Measurements from ENCODE around the gene TDRD6.
A peak's percentile ranks its signal among the peaks of the same experiment; 100 is the strongest.

The TDRD6 gene

GRCh38 chr6:46720401-46720800 lies 32.7 kb downstream of the TDRD6 start:
- H3K36me3 ChIP-seq (ENCODE audit: control insufficient read depth, insufficient read depth, low read length), result no peaks in the 10 kb centered on the region
- no peak overlapping the region for H3K27ac ChIP-seq (ENCODE audit: low read depth, low read length)
- H3K27me3 ChIP-seq (ENCODE audit: control insufficient read depth, insufficient read depth, low read length), result no peaks in the 10 kb centered on the region
- no peak overlapping the region for H3K4me3 ChIP-seq (ENCODE audit: low read depth, low read length)
- no peaks in the 10 kb centered on the region for H3K4me1 ChIP-seq (ENCODE audit: control insufficient read depth, insufficient read depth, low read length)
- no peaks in the 10 kb centered on the region for H3K9me3 ChIP-seq (ENCODE audit: control insufficient read depth, insufficient read depth, low read length)
- no peak overlapping the region for H3K9ac ChIP-seq (ENCODE audit: low read depth, low read length)

GRCh38 chr6:46729787-46730326 lies 42.2 kb downstream of the TDRD6 start:
- H3K9me3 ChIP-seq (ENCODE audit: control insufficient read depth, insufficient read depth, low read length), result no peaks in the 10 kb centered on the region

GRCh38 chr6:46730921-46731461 lies 43.3 kb downstream of the TDRD6 start:
- Histone ChIP-seq H3K9ac (ENCODE audit: low read depth, low read length) (no peak overlapping the region), H3K9me3 (ENCODE audit: control insufficient read depth, insufficient read depth, low read length) (no peaks in the 10 kb centered on the region), H3K27me3 (ENCODE audit: control insufficient read depth, insufficient read depth, low read length) (peaks cover 22% of the 10 kb centered on the region), H3K36me3 (ENCODE audit: control insufficient read depth, insufficient read depth, low read length) (no peaks in the 10 kb centered on the region), H3K4me3 (ENCODE audit: low read depth, low read length) (no peak overlapping the region), H3K27ac (ENCODE audit: low read depth, low read length) (no peak overlapping the region), H3K4me1 (ENCODE audit: control insufficient read depth, insufficient read depth, low read length) (peaks cover 8% of the 10 kb centered on the region; the same call in 1 of the 2 replicates)

More at GRCh38 chr6:46729787-46730326, 42.2 kb downstream of the TDRD6 start:
- H3K27me3 ChIP-seq (ENCODE audit: control insufficient read depth, insufficient read depth, low read length), result peaks cover 11% of the 10 kb centered on the region
- peaks cover 3% of the 10 kb centered on the region; the same call in 1 of the 2 replicates for H3K4me1 ChIP-seq (ENCODE audit: control insufficient read depth, insufficient read depth, low read length)
- no peaks in the 10 kb centered on the region for H3K36me3 ChIP-seq (ENCODE audit: control insufficient read depth, insufficient read depth, low read length)
- no peak overlapping the region for H3K27ac ChIP-seq (ENCODE audit: low read depth, low read length)
- no peak overlapping the region for H3K9ac ChIP-seq (ENCODE audit: low read depth, low read length)
- no peak overlapping the region for H3K4me3 ChIP-seq (ENCODE audit: low read depth, low read length)

- H3K9ac ChIP-seq (ENCODE audit: low read depth, low read length), result no peak overlapping the region
- peaks cover 34% of the 10 kb centered on the region for H3K27me3 ChIP-seq (ENCODE audit: control insufficient read depth, insufficient read depth, low read length)
- H3K27ac ChIP-seq (ENCODE audit: low read depth, low read length), result no peak overlapping the region
These were observed 45.7 kb downstream of the TDRD6 start for GRCh38 chr6:46733341-46733801.

GRCh38 chr6:46734867-46735719 lies 47.4 kb downstream of the TDRD6 start, which contains the start of gene PLA2G7:
Gene PLA2G7 (minus strand): TSS chr6:46735375. CDS start chr6:46722891, 12,484 bp downstream.
- H3K27ac ChIP-seq (ENCODE audit: low read depth, low read length), result no peak within 1 kb of the TSS
- peak within 1 kb of the TSS; percentile 51 for H3K9ac ChIP-seq (ENCODE audit: low read depth, low read length)
- H3K27me3 ChIP-seq (ENCODE audit: control insufficient read depth, insufficient read depth, low read length), result peaks cover 34% of the 10 kb centered on the region

More at GRCh38 chr6:46733341-46733801, 45.7 kb downstream of the TDRD6 start:
- Histone ChIP-seq H3K4me3 (ENCODE audit: low read depth, low read length) (no peak overlapping the region), H3K4me1 (ENCODE audit: control insufficient read depth, insufficient read depth, low read length) (peaks cover 11% of the 10 kb centered on the region; the same call in 1 of the 2 replicates), H3K9me3 (ENCODE audit: control insufficient read depth, insufficient read depth, low read length) (no peaks in the 10 kb centered on the region), H3K36me3 (ENCODE audit: control insufficient read depth, insufficient read depth, low read length) (no peaks in the 10 kb centered on the region)

GRCh38 chr6:46735720-46736031 lies 48.0 kb downstream of the TDRD6 start:
- Histone ChIP-seq H3K4me3 (ENCODE audit: low read depth, low read length) (peak overlapping the region; percentile 77), H3K9ac (ENCODE audit: low read depth, low read length) (peak overlapping the region; percentile 51; the same call in 1 of the 2 replicates), H3K4me1 (ENCODE audit: control insufficient read depth, insufficient read depth, low read length) (peaks cover 26% of the 10 kb centered on the region), H3K27ac (ENCODE audit: low read depth, low read length) (no peak overlapping the region), H3K9me3 (ENCODE audit: control insufficient read depth, insufficient read depth, low read length) (no peaks in the 10 kb centered on the region), H3K36me3 (ENCODE audit: control insufficient read depth, insufficient read depth, low read length) (no peaks in the 10 kb centered on the region), H3K27me3 (ENCODE audit: control insufficient read depth, insufficient read depth, low read length) (peaks cover 34% of the 10 kb centered on the region)

More at GRCh38 chr6:46734867-46735719, 47.4 kb downstream of the TDRD6 start, which contains the start of gene PLA2G7:
- no peaks in the 10 kb centered on the region for H3K9me3 ChIP-seq (ENCODE audit: control insufficient read depth, insufficient read depth, low read length)
- peak within 1 kb of the TSS; percentile 77 for H3K4me3 ChIP-seq (ENCODE audit: low read depth, low read length)
- H3K36me3 ChIP-seq (ENCODE audit: control insufficient read depth, insufficient read depth, low read length), result no peaks in the 10 kb centered on the region
- peaks cover 20% of the 10 kb centered on the region for H3K4me1 ChIP-seq (ENCODE audit: control insufficient read depth, insufficient read depth, low read length)

- no peak overlapping the region for H3K4me3 ChIP-seq (ENCODE audit: low read depth, low read length)
- no peak overlapping the region for H3K27ac ChIP-seq (ENCODE audit: low read depth, low read length)
- peaks cover 33% of the 10 kb centered on the region for H3K4me1 ChIP-seq (ENCODE audit: control insufficient read depth, insufficient read depth, low read length)
- H3K9me3 ChIP-seq (ENCODE audit: control insufficient read depth, insufficient read depth, low read length), result no peaks in the 10 kb centered on the region
- no peak overlapping the region for H3K9ac ChIP-seq (ENCODE audit: low read depth, low read length)
- no peaks in the 10 kb centered on the region for H3K36me3 ChIP-seq (ENCODE audit: control insufficient read depth, insufficient read depth, low read length)
- peaks cover 34% of the 10 kb centered on the region for H3K27me3 ChIP-seq (ENCODE audit: control insufficient read depth, insufficient read depth, low read length)
These were observed 49.2 kb downstream of the TDRD6 start for GRCh38 chr6:46736906-46737305.

- Histone ChIP-seq H3K9ac (ENCODE audit: low read depth, low read length) (no peak overlapping the region), H3K4me3 (ENCODE audit: low read depth, low read length) (no peak overlapping the region), H3K4me1 (ENCODE audit: control insufficient read depth, insufficient read depth, low read length) (peaks cover 23% of the 10 kb centered on the region), H3K9me3 (ENCODE audit: control insufficient read depth, insufficient read depth, low read length) (no peaks in the 10 kb centered on the region), H3K36me3 (ENCODE audit: control insufficient read depth, insufficient read depth, low read length) (no peaks in the 10 kb centered on the region), H3K27ac (ENCODE audit: low read depth, low read length) (no peak overlapping the region), H3K27me3 (ENCODE audit: control insufficient read depth, insufficient read depth, low read length) (peaks cover 7% of the 10 kb centered on the region)
These were observed 53.8 kb downstream of the TDRD6 start for GRCh38 chr6:46741482-46741881.

- H3K4me3 ChIP-seq (ENCODE audit: low read depth, low read length), result no peak overlapping the region
- H3K9ac ChIP-seq (ENCODE audit: low read depth, low read length), result no peak overlapping the region
- peaks cover 22% of the 10 kb centered on the region for H3K4me1 ChIP-seq (ENCODE audit: control insufficient read depth, insufficient read depth, low read length)
- peaks cover 3% of the 10 kb centered on the region for H3K27me3 ChIP-seq (ENCODE audit: control insufficient read depth, insufficient read depth, low read length)
- no peaks in the 10 kb centered on the region for H3K36me3 ChIP-seq (ENCODE audit: control insufficient read depth, insufficient read depth, low read length)
- no peak overlapping the region for H3K27ac ChIP-seq (ENCODE audit: low read depth, low read length)
- H3K9me3 ChIP-seq (ENCODE audit: control insufficient read depth, insufficient read depth, low read length), result no peaks in the 10 kb centered on the region
These were observed 54.2 kb downstream of the TDRD6 start for GRCh38 chr6:46741910-46742309.

- H3K4me1 ChIP-seq (ENCODE audit: control insufficient read depth, insufficient read depth, low read length), result peaks cover 23% of the 10 kb centered on the region
- H3K36me3 ChIP-seq (ENCODE audit: control insufficient read depth, insufficient read depth, low read length), result no peaks in the 10 kb centered on the region
- no peak overlapping the region for H3K4me3 ChIP-seq (ENCODE audit: low read depth, low read length)
- H3K9me3 ChIP-seq (ENCODE audit: control insufficient read depth, insufficient read depth, low read length), result no peaks in the 10 kb centered on the region
- H3K27me3 ChIP-seq (ENCODE audit: control insufficient read depth, insufficient read depth, low read length), result no peaks in the 10 kb centered on the region
- H3K9ac ChIP-seq (ENCODE audit: low read depth, low read length), result no peak overlapping the region
- no peak overlapping the region for H3K27ac ChIP-seq (ENCODE audit: low read depth, low read length)
These were observed 55.9 kb downstream of the TDRD6 start for GRCh38 chr6:46743425-46744158.

All from HUES48 (cell line).